ENCODE results near the gene MIB2.
"Not testable (repeated sequence)": the region's sequence is repeated elsewhere in the genome, so short reads cannot be mapped to it uniquely, and the experiment has no call there.

The MIB2 gene

GRCh38 chr1:1627829-1628753, 12.8 kb downstream of the MIB2 start:
- no peak for DNase-seq

DNA sequence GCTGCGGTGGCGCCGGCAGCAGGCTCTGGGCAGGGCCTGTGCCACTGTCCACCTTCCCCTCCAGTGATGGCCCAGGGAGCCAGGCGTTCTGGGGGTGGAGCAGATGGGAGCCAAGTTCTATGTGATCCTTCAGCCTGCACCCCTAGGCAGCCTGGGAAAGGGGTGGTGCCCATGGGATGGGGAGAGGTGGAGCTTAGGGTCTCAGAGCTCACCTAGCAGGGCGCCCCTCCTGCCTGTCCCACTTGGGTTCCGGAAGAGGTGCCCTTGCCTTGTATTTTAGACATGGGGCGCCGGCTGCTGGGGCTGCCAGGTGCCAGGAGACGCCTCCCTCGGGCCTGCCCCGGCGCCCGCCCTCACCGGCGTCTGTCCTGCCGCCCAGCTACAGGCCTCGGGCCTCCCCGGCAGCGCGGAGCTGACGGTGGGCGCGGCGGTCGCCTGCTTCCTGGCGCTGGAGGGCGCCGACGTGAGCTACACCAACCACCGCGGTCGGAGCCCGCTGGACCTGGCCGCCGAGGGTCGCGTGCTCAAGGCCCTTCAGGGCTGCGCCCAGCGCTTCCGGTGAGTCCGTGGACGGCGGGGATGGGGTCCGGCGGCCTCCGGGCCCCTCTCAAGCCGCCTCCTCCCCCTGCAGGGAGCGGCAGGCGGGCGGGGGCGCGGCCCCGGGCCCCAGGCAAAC, 13.6 kb downstream of the MIB2 start:
- no peak for DNase-seq

DNA sequence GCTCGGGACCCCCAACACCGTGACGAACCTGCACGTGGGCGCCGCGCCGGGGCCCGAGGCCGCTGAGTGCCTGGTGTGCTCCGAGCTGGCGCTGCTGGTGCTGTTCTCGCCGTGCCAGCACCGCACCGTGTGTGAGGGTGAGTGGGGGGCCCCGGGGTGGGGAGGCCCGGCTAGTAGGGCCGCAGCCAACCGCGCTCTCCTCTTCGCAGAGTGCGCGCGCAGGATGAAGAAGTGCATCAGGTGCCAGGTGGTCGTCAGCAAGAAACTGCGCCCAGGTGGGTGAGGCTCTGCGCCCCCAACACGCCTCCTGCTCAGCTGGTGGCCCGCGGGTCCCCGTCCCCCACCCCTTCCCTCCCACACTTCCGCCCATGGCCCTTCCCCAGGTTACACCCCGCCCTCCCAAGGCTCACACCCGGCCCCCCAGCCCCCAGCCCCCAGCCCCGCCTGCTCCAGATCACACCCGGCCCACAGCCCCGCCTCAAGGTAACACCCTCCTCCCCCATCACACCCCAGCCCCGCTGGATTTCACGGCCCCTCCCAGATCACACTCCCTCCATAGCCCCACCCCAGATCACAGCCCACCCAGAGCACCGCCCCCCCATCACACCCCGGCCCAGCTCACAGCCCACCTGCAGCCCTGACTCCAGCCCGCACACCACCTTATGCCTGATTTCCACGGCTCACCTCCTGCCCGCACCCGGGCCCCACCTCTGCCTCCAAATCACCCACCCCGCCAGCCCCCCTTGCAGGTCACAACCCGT, 14.3 kb downstream of the MIB2 start:
- DNase-seq, result no peak

DNA sequence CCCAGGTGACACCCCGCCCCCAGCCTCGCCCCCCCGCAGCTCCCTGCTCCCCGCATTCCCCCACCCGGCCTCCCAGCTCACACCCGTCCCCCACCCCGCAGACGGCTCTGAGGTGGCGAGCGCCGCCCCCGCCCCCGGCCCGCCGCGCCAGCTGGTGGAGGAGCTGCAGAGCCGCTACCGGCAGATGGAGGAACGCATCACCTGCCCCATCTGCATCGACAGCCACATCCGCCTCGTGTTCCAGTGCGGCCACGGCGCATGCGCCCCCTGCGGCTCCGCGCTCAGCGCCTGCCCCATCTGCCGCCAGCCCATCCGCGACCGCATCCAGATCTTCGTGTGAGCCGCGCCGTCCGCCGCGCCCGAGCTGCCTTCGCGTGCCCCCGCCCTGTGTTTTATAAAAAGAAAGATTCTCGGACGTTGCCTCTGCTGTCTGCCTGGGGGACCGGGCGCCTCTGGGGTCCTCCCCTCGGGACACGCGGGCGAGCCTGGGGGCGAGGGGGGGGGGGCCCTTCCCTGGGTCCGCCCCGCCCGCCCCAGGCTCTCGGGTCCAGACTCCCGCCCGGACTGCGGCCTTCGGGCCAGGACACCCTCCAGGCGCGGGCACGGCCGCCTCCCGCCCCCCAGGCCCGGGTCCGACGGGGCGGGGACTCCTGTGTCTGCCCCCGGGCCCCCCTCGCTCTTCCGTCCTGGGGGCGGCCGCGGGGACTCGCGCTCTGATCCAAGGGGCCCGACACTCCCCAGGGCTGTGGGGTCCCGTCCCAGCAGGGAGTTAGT, 15.1 kb downstream of the MIB2 start:
- peak; percentile 81 for DNase-seq

DNA sequence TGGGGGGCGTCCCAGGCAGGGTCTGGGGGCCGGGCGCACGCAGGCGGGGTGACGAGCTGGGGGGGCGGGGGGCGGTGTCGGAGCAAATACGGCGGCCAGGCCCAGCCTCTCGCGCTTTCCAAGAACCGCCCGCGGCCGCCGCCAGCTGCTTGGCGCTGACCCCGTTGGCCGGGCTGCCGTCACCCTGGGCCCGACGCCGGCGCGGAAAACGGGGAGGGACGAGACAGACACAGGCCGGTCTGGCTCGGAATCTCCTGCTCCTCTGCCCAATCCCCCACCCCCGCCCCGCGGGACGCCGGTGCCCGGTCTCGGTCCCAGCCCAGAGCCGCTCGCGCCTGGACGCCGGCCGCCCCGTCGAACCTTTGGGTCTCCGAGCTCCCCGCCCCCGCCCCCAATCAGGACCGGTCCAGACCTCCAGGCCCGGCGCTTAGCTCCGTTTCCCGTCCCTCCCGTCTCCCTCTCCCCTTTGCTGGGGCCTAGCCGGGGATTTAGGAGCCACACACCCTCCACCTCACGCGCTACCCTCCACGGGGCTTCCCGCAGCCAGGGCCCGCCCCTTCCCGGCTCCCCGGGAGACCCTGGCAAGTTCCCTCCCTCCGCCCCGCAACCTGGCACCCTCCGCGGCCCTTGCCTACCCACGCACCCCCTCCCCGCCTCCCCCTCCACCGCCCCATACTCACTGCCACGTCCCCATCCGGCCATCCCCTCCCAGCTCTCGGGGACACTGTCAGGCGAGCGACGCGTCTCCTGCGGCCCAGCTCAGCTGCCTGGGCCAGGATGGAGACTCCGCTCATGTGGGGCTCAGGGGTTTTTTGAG, 15.9 kb downstream of the MIB2 start:
- DNase-seq, result no peak

DNA sequence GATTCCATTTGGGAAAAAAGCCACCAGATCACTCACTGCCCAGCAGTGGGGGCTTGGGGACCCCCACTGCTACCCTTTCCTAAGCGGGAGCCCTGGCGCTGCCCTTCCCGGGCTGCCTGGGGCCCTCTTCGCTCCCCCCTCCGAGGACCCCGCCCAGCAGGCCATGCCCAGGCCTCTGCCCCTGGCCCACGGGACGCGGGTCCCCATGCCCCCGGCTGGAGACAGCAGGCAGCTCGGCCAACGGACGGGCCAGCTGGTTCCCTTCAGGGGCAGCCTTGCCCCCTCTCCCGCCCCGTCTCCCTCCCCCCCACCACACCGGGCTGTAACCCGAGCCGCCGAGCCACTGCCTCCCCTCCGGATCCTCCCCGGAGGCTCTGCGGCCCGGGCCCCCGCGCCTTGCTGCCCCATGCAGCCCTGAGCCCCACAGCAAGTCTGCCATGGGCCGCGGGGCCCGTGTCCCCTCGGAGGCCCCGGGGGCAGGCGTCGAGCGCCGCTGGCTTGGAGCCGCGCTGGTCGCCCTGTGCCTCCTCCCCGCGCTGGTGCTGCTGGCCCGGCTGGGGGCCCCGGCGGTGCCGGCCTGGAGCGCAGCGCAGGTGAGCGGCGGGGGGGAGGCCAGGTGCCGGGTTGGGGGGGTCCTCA, 16.6 kb downstream of the MIB2 start, which contains the start of gene MMP23B:
Gene MMP23B (plus strand): TSS at position 392 of the 639 bp plus-strand sequence. CDS start 46 bp downstream, at position 438.
- DNase-seq, result no peak

DNA sequence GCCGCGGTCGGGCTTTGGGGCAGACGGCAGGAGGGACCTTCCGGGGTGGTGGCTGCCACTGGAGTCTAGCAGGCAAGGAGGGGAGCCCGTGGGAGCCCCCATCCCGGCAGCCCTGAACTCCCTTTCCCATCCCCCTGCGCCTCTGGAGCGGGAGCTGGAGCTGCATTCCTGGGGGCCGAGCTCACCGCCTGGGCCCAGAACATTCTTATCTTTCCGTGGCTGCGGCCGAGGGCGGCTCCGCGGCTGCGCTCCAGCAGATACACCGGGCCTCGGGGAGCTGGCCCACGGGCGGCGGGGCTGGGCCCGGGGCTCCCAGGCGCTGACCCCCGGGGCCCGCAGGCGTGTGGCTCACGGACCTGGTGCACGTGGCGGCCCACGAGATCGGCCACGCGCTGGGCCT, 18.1 kb downstream of the MIB2 start:
- DNase-seq, result not testable (repeated sequence)

DNA sequence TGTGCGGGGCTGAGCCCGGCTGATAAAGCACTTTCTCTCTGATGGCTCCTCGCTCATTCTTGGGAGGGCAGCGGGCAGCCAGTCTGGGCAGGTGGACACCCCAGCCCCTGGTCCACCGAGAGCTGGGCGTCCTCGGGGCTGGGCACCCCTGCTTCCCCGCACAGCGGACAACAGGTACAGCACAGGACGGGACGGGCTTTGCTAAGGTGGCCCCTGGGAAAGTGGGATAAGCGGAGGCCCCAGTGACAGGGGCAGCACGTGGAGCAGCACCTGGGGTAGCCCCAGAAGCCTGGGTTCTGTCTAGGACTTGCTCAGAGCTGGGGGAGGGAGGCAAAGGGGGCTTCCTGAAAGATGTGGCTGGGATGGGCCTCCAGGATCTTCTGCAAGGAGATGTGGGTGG, 19.3 kb downstream of the MIB2 start:
- not testable (repeated sequence) for DNase-seq

GRCh38 chr1:1636621-1637478, 21.6 kb downstream of the MIB2 start:
- not testable (repeated sequence) for DNase-seq

- not testable (repeated sequence) for DNase-seq
Measured at GRCh38 chr1:1637479-1637875, 22.2 kb downstream of the MIB2 start.

GRCh38 chr1:1638528-1638927, 23.2 kb downstream of the MIB2 start:
- not testable (repeated sequence) for DNase-seq

DNA sequence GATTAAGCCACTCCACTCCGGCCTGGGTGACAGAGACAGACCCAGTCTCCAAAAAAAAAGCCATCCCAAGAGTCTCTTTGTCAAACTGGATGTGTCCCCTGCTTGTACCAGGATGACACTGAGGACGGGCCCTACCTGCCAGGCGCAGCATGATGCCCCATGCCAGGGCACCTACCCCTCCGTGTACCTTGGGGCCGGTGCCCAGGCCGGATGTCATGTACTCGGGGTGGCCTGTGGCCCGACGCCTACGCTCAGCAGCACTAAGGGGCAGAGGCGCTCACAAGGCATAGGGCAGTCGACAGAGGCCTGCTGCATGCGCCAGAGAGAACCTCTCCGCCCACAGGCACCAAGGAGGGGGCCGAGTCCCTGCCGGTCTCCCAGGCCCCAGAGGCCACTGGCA, 24.1 kb downstream of the MIB2 start:
- DNase-seq, result not testable (repeated sequence)

DNA sequence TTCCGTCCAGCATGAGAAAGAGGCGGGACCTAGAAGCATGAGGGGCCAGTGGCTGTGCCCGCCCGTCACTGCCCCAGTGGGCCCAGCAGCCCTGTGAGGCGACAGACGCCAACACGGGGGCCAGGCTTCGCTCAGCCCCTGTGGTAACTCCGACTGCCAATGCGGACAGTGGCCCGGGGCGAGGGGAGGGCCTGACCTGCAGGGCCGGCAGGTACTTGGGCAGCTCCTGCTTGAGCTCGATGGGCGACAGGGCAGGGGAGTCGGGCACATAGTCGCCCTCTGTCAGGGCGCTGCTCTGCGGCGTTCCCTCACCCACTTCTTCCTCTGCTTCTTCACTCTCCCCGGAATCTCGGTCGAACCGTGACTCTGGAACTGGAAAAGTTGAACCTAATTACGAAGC, 24.8 kb downstream of the MIB2 start:
- DNase-seq, result not testable (repeated sequence)

- not testable (repeated sequence) for DNase-seq
Measured at GRCh38 chr1:1640711-1641461, 25.6 kb downstream of the MIB2 start.

DNA sequence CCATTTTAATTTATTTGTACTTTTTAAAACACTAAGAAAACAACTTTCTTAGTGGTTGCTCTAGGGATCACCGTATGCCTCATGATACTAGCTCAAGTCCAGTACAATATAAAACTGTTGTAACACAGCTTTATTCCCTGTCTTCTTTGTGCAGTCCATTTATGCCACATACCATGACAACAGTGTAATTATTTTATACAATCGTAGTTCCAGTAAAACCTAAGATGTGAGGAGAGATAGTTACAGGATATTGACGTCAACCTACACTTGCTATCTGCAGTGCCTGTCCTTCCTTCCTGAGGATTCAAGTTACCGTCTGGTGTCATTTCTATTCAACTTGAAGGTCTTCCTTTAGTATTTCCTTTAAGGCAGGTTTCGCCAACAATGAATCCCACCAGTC, 31.0 kb downstream of the MIB2 start:
- DNase-seq, result not testable (repeated sequence)

DNA sequence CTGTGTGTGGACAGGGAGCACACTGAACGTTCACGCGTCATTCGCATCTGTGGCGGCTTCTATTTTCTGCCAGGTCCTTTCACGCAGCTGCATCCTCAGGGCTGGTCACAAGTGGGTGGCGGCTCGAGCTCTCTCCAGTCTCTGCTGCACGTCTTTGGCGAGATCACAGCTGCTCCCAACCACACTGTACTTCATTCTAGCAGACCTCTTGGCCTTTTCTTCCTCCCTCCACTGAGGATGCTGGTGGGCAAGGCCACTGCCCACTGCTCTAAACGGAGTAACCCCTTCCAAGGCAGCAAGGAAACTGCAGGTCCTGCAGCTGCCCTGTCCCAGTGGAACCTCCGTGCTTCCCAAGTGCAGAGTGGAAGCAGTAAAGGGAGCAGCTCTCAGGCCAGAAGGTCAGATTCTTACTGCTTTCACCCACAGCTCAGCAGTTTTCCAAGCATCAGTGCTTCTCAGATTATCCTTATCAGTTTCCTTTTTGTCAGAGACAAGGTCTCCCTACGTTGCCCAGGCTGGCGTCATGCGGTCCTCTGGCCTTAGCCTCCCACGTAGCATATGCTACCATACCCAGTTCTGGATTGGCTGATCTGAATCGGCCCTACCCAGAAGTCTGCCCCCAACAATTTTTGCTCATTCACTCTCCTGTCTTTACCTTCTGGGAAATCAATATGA, 32.4 kb downstream of the MIB2 start:
- DNase-seq, result not testable (repeated sequence)

- not testable (repeated sequence) for DNase-seq
Measured at GRCh38 chr1:1648265-1648664, 33.0 kb downstream of the MIB2 start.
